Activated CD4-positive, alpha-beta T cell treated with anti-CD3 and anti-CD28 coated beads, Interleukin-2, amount 50 U/mL, for 4 hours (primary cell): ENCODE data around the gene SCP2.
"Not testable (repeated sequence)": the region's sequence is repeated elsewhere in the genome, so short reads cannot be mapped to it uniquely, and the experiment has no call there.

Experiments used
- DNase-seq, 2 experiments: peaks; one replicate each; pipeline ENCODE4 v3.0.0-alpha.2; 2020

The SCP2 gene

GRCh38 chr1:52917581-52917980 is 9.5 kb upstream of the SCP2 start:
- DNase-seq: no peak

GRCh38 chr1:52918201-52918600 is 8.9 kb upstream of the SCP2 start:
- no peak for DNase-seq

GRCh38 chr1:52919051-52919722 is 7.9 kb upstream of the SCP2 start:
- no peak for DNase-seq

GRCh38 chr1:52919723-52920483 is 7.2 kb upstream of the SCP2 start:
- DNase-seq: no peak

GRCh38 chr1:52920791-52921291 is 6.2 kb upstream of the SCP2 start:
- DNase-seq: no peak

- DNase-seq: no peak
Measured at GRCh38 chr1:52925571-52926005, 1.5 kb upstream of the SCP2 start.

- no peak for DNase-seq
Measured at GRCh38 chr1:52926864-52927211, 238 bp upstream of the SCP2 start.

GRCh38 chr1:52928015-52928404 is 934 bp downstream of the SCP2 start:
- DNase-seq: no peak

- DNase-seq: no peak
Measured at GRCh38 chr1:52929019-52929418, 1.9 kb downstream of the SCP2 start.

- no peak for DNase-seq
Measured at GRCh38 chr1:52937433-52938182, 10.5 kb downstream of the SCP2 start.

GRCh38 chr1:52938183-52938451 is 11.0 kb downstream of the SCP2 start:
- DNase-seq: no peak

GRCh38 chr1:52943876-52944416 is 16.9 kb downstream of the SCP2 start:
- DNase-seq: no peak

GRCh38 chr1:52944566-52944965 is 17.5 kb downstream of the SCP2 start:
- DNase-seq: no peak

- no peak for DNase-seq
Measured at GRCh38 chr1:52947490-52947889, 20.4 kb downstream of the SCP2 start.

GRCh38 chr1:52949602-52950001 is 22.5 kb downstream of the SCP2 start:
- not testable (repeated sequence) for DNase-seq

GRCh38 chr1:52952112-52952511 is 25.0 kb downstream of the SCP2 start:
- no peak for DNase-seq

GRCh38 chr1:52955129-52955970 is 28.3 kb downstream of the SCP2 start:
- no peak for DNase-seq

- DNase-seq: no peak
Measured at GRCh38 chr1:52963101-52963500, 36.0 kb downstream of the SCP2 start.

GRCh38 chr1:52967666-52968065 is 40.6 kb downstream of the SCP2 start:
- no peak for DNase-seq

- not testable (repeated sequence) for DNase-seq
Measured at GRCh38 chr1:52969234-52969633, 42.2 kb downstream of the SCP2 start.

GRCh38 chr1:52970149-52970548 is 43.1 kb downstream of the SCP2 start:
- no peak for DNase-seq

- no peak for DNase-seq
Measured at GRCh38 chr1:52973841-52974240, 46.8 kb downstream of the SCP2 start.
